ENCODE data around the gene ARHGAP19. TPM values are rescaled to one million over a fixed set of nuclear protein-coding genes. Genes with fewer than 3 reads are reported as not detected.

ARHGAP19 gene
- total RNA-seq, 4 donors from 2014 or later: 5.7 to 10.4 (median 9.2) TPM

DNA sequence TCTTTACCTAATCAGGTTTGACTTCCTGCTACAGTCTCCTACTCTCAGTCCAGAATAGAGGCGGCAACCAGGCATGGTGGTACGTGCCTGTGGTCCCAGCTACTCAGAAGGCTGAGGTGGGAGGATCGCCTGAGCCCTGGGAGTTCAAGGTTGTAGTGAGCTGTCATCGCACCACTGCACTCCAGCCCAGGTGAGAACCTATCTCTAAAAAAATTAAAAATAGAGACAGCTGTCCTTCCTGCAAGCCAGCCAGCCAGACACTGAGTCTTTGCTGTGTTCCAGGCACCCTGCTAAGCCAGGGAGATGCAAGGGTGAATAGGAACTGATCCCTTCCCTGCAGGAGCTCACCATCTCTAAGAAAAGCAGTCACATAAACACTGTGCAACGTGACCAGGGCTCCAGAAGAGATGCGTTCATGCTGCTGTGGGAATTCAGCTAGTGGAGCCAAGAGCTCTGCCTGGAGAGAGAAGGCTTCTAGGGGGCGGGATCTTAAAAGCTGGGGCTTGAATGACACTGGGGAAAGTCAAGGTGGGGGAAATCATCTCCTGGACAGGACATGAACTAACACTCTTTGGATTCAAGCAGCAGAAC is 84.6 kb downstream of the ARHGAP19 start:
- no peak for TF ChIP-seq CTCF (IDR thresholded peaks at IDR 0.05; ENCODE audit: low read depth)

- no peak for TF ChIP-seq CTCF (IDR thresholded peaks at IDR 0.05; ENCODE audit: low read depth)
These were observed 85.3 kb downstream of the ARHGAP19 start for GRCh38 chr10:97207131-97207530.

DNA sequence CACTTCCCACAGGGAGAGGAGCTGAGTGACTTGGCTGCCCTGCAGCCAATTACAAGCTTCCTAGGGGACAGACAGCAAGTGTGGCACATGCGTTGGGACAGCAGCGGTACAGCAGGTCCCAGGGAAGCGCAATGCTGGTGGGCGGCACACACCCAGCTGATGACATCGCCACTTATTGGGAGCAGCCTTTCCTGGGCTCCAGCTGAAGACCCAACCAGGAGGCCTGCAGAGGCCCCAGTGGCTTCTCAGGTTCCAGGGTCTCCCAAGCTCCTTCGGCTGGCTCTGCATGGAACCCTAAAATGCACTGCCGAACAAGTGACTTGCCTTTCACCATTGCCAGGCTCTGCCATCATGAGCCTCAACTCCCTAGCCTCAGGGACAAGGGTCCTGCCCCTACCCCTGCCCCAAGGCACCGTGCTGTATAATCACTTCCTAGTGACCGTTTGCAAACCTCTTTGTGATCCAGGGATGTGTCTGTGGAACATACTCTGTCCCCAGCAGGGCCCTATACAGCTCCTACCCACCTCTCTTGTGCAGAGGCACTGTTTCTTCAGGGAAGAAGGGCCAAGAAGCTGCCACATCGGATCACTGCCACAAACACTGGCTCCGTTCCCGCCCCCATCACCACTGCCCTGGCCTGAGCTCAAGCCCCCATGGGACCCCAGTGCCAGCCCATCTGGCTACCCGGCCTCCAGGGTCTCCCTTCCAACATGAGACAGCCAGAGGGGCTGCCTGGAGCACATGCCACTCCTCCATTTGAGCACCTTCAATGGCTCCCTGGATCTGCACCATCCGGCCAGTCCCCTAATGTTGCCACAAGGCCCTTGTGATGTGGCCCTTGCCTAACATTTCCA is 87.4 kb downstream of the ARHGAP19 start:
- TF ChIP-seq CTCF (IDR thresholded peaks at IDR 0.05; ENCODE audit: low read depth): no peak

GRCh38 chr10:97203220-97203619 is 89.2 kb downstream of the ARHGAP19 start:
- TF ChIP-seq CTCF (IDR thresholded peaks at IDR 0.05; ENCODE audit: low read depth): no peak

DNA sequence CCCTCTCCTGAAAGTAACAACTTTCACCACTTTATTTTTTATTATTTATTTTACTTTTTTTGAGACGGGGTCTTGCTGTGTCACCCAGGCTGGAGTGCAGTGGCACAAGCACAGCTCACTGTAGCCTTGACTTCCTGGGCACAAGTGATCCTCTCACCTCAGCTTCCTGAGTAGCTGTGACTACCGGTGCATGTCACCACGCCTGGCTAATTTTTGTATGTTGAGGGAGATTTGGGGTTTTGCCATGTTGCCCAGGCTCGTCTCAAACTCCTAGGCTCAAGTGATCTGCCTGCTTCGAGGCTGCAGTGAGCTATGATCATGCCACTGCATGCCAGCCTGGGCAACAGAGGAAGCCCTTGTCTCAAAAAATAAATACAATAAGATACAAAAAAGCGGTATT is 91.8 kb downstream of the ARHGAP19 start:
- TF ChIP-seq CTCF (IDR thresholded peaks at IDR 0.05; ENCODE audit: low read depth): no peak

DNA sequence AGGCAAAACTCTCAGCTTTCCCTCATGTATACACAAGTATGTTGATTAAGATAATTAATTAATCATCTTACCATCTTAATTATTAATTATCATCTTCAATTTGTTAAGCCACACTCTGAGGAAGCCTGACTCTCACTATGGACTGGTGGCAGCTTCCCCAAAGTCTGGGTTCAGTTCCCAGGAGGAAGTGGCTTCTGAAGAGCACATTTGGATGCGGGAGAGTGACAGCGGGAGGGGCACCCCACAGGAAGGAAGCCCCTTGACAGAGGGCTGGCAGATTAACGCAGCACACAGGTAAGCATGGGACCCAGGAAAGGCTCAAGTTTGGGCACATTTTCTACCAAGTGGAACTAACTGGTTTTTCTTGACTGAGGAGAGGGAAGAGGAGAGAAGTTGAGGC is 93.3 kb downstream of the ARHGAP19 start:
- TF ChIP-seq CTCF (IDR thresholded peaks at IDR 0.05; ENCODE audit: low read depth): no peak

- no peak for TF ChIP-seq CTCF (IDR thresholded peaks at IDR 0.05; ENCODE audit: low read depth)
These were observed 95.4 kb downstream of the ARHGAP19 start for GRCh38 chr10:97197030-97197500.

All from subcutaneous adipose tissue (tissue), 4 donors.